ENCODE measurements around the gene SHANK3. TPM values are rescaled to one million over a fixed set of nuclear protein-coding genes. Genes with fewer than 3 reads are reported as not detected.

SHANK3 gene
- total and polyA plus RNA-seq, 2 donors (not counting 3 experiments of a cell fraction or from before 2014, with no cell fraction given): 26.1 to 158 TPM

- peak; percentile 38 for FAIRE-seq
- BruUV-seq (replicated peaks): no TSS peak
- TF ChIP-seq JUN (IDR thresholded peaks at IDR 0.05; ENCODE audit: borderline replicate concordance, insufficient read depth, insufficient read length, low read depth) (no peak), EZH2 (IDR thresholded peaks at IDR 0.05; ENCODE audit: borderline replicate concordance, low read depth, low read length, severe bottlenecking) (no peak), POLR2A (IDR thresholded peaks at IDR 0.05; ENCODE audit: low read depth, low read length) (no peak), MAX (IDR thresholded peaks at IDR 0.05; ENCODE audit: insufficient read depth, insufficient read length) (no peak), FOS (IDR thresholded peaks at IDR 0.05; ENCODE audit: borderline replicate concordance, insufficient read depth, low read length) (no peak), POLR2AphosphoS5 (IDR thresholded peaks at IDR 0.05; ENCODE audit: insufficient read depth, low read depth, low read length) (no peak), GATA2 (IDR thresholded peaks at IDR 0.05; ENCODE audit: insufficient read depth, insufficient read length, low read depth, low read length) (no peak), CTCF (IDR thresholded peaks at IDR 0.05; ENCODE audit: extremely low read depth in 1 of 2, insufficient read depth in 1 of 2, low read depth in 1 of 2, low read length in 2 of 2) (no peak), MYC (IDR thresholded peaks at IDR 0.05; ENCODE audit: low read depth, low read length) (no peak)
- H4K20me1 ChIP-seq (replicated peaks; ENCODE audit: control insufficient read depth, extremely low read depth, insufficient read depth, low read length): no peaks in the 10 kb centered on the region
- peak overlapping the region; percentile 6 for H3K4me2 ChIP-seq (ENCODE audit: insufficient read depth, low read length)
- no peak overlapping the region for H3K27ac ChIP-seq (ENCODE audit: insufficient read depth, low read depth, low read length)
- no peak overlapping the region for H3K9ac ChIP-seq (replicated peaks; ENCODE audit: extremely low read depth, insufficient read depth, low read length)
- intact Hi-C loops (cut with micrococcal nuclease): loop anchor here (2.0 kb wide), 1 partner anchor 14 kb away; no protein-coding TSS in a partner anchor
- H3K79me2 ChIP-seq (ENCODE audit: control insufficient read depth, insufficient read depth, low read length): peaks cover 68% of the 10 kb centered on the region
- H2AFZ ChIP-seq (ENCODE audit: low read depth, low read length): no peak overlapping the region
- H3K4me3 ChIP-seq (replicated peaks in 1 of 3; ENCODE audit: insufficient read depth in 1 of 3, low read depth in 1 of 3, low read length in 3 of 3): peak overlapping the region in 2 of 3 experiments; percentile 6 to 74
- peaks cover 22% of the 10 kb centered on the region for H3K4me1 ChIP-seq (ENCODE audit: control insufficient read depth, extremely low read depth, insufficient read depth, low read length)
- peaks cover 8 to 45% of the 10 kb centered on the region in 2 experiments for H3K36me3 ChIP-seq (ENCODE audit: control insufficient read depth in 2 of 2, extremely low read depth in 1 of 2, insufficient read depth in 2 of 2, low read length in 2 of 2)
- no peaks in the 10 kb centered on the region for H3K9me3 ChIP-seq (replicated peaks; ENCODE audit: control insufficient read depth, insufficient read depth, low read length)
- POLR2A ChIA-PET: interaction anchor here (0.9 kb wide), 1 partner anchor 49 kb away, joined by 5 read pairs; the partner anchor contains the start of gene ARSA
- DNase-seq (ENCODE audit: low read depth, low spot score): no peak
- CTCF ChIA-PET: interaction anchor here (0.8 to 2.9 kb wide), 6 partner anchors 8 to 56 kb away, joined by 3 to 25 read pairs (median 6); partner anchors contain the start of gene ARSA
- no peaks in the 10 kb centered on the region for H3K9me1 ChIP-seq (replicated peaks; ENCODE audit: control insufficient read depth, extremely low read depth, insufficient read depth, low read length)
- no peaks in the 10 kb centered on the region for H3K27me3 ChIP-seq (ENCODE audit: control insufficient read depth in 2 of 2, insufficient read depth in 2 of 2, low read length in 2 of 2)
- dilution Hi-C loops (cut with MboI; ENCODE audit: extremely low pct_ligation_motif_present, low sequenced_read_pairs): no loop called here
Observed at GRCh38 chr22:50676661-50677492, 4.3 kb downstream of the SHANK3 start.

Data from endothelial cell of umbilical vein (primary cell).